Transverse colon (tissue), 3 donors: ENCODE results near the gene JMJD4.

Source experiments
- EP300 ChIP-seq: sonication (generic); formaldehyde crosslinking; IDR thresholded peaks from one replicate; pipeline ENCODE4 v1.6.1; 2017; ENCODE audit warnings: antibody characterized with exemption, low read depth
- POLR2A ChIP-seq: fragments of 450-650 bp; IDR thresholded peaks from one replicate; pipeline ENCODE4 v1.6.1; 2016; ENCODE audit warnings: antibody characterized with exemption, mild to moderate bottlenecking, moderate library complexity
- TF ChIP-seq, protein P1 (sequence below), 5 experiments: fragments of 200-600 bp in 3 of 5; fragments of 450-650 bp in 2 of 5; sonication (generic) in 3 of 5; IDR thresholded peaks; 1 replicate in 2 of 5; 2 replicates in 3 of 5; pipeline ENCODE4 v1.5.1; 2016 to 2017; ENCODE audit warnings: antibody characterized with exemption in 5 of 5, inconsistent platforms in 3 of 5, mild to moderate bottlenecking in 2 of 5, moderate library complexity in 1 of 5

DNA sequence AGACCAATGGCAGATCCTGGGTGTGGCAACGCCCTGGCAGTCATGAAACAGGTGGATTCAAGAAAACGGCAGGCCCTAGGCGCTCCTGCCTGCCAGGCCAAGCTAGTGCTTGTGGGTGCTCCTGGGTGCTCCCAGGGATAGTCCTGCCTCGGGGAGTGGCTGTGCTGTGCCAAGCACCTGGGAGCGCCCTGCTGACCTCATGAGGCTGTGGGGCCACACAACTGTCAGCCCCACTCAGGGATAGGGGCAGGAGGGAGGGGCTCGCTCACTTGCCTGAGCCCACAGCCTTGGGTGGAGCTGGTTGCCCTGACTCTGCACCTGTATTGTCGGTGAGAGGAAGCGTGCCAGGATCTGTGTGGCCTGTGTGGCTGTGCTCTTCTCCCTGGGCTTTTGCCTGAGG lies 9.6 kb upstream of the JMJD4 start:
- TF ChIP-seq, protein P1, sequence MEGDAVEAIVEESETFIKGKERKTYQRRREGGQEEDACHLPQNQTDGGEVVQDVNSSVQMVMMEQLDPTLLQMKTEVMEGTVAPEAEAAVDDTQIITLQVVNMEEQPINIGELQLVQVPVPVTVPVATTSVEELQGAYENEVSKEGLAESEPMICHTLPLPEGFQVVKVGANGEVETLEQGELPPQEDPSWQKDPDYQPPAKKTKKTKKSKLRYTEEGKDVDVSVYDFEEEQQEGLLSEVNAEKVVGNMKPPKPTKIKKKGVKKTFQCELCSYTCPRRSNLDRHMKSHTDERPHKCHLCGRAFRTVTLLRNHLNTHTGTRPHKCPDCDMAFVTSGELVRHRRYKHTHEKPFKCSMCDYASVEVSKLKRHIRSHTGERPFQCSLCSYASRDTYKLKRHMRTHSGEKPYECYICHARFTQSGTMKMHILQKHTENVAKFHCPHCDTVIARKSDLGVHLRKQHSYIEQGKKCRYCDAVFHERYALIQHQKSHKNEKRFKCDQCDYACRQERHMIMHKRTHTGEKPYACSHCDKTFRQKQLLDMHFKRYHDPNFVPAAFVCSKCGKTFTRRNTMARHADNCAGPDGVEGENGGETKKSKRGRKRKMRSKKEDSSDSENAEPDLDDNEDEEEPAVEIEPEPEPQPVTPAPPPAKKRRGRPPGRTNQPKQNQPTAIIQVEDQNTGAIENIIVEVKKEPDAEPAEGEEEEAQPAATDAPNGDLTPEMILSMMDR (IDR thresholded peaks at IDR 0.05): no peak
- TF ChIP-seq POLR2A (no peak), EP300 (no peak)
